ENCODE data around the gene LRTM2.

LRTM2 gene

DNA sequence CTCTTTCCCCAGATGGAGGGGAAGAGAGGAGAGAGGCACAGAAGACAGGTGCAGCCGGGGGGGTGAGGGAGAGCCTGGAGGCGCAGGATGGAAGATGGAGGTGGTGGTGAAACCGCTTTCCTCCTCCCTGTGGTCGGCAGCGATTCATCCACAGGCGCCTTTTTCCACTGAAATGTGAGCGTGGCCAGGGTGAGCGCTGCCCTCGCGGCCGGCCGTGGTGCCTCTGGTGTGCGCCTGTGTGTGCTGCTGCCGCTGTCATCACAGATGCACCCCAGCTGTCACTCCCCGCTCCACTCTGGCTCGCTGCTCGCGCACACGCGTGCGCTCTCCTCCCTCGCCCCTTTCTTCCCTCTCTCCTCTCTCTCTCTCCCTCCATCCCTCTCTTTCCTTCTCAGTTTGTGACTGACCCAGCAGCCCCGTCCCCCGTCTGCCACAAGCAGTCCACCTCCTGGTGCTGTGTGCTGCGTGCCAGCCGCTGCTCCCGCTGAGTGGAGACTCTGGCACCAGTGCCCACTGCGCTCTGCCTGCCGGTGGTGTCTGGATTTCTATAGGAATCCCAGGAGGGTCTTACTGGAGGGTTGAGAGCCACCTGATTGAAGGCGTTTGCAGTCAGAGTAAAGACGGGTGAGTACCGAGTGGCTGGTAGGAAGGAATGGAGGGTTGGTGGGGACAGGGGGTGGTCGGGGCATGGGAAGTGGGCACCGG, at the start of gene LRTM2:
TSS of gene LRTM2 (plus strand) at position 375 of the 705 bp plus-strand sequence. CDS start 7,584 bp downstream, outside the sequence.
- no peak within 1 kb of the TSS for H3K27ac Mint-ChIP-seq
- peaks cover 2% of the 10 kb centered on the region for H3K4me1 Mint-ChIP-seq (ENCODE audit: low read depth)
- no peaks in the 10 kb centered on the region for H3K9me3 Mint-ChIP-seq (ENCODE audit: low read depth)
- H3K36me3 Mint-ChIP-seq, result no peaks in the 10 kb centered on the region
- no peak within 1 kb of the TSS for H3K4me3 Mint-ChIP-seq
- peaks cover 13% of the 10 kb centered on the region for H3K27me3 Mint-ChIP-seq

DNA sequence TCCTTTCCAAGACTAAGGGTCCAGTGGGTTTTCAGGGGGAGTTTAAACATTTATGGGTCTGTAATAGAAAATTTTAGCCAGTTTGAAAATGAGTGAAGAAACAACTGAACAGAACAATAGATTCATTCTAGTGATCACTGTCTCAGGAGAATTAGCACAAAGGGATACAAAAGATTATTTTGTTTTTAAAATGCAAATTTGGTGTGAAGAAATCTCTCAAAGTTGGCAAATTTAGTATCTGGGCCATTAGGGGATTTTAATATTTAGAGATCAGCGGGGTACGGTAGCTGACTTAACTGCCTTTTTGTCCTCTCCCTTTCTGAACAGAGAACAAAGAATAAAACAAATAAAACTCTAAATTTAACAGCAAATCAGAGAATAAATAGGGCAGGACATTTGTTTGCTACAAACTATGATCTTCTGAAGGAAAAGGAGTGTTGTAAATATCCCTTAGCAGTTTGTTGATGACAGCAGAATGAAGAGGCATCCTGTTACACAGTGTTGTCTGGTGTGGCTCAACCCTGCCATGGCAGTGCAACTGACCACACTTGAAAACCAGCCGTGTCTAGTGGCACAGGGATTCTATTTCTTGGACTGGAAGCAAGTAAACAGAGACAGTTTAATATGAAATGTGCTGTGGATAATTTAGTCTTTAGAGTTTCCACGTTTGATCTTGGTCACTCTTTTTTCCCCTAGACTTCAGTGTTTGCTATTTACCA, 46.3 kb upstream of the LRTM2 start:
- Mint-ChIP-seq H3K27ac (peak overlapping the region; percentile 18), H3K4me3 (no peak overlapping the region), H3K36me3 (peaks cover under 1% of the 10 kb centered on the region), H3K4me1 (ENCODE audit: low read depth) (peaks cover 9% of the 10 kb centered on the region), H3K9me3 (ENCODE audit: low read depth) (no peaks in the 10 kb centered on the region), H3K27me3 (no peaks in the 10 kb centered on the region)

DNA sequence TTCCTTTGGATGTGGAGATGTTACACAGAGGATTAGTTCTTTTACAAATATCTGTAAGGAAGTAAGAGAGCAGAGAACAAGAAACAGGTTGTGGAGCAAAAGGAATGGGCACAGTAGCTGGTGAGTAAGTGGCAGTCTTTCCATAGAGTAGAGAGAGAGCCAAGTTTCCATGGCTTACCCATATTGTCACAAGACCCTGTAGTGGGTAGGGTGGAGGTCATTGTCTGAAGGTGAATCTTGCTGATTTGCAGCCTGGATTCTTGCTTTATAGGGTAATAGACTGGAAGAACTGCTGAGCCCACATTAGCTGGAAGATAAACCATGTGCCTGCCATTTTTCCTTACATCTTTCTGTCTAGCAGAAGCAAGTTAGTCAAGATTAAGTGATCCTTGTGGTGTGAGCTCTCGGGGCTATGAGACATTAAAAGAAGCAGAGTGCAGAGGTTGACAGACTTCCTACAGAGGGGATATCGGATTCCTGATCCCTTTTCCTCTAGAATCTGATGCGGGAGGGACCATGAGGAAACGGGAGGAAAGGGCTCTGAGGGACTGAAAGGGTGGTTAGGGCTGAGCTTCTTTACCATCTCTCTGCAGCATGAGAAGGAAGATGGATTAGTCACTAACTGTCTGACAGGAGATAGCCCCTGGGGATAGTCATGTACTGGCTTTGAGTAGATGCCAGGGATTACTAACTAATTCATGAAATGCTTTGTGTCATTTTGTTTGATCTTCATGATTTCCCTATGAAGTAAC, 44.0 kb upstream of the LRTM2 start:
- H3K27ac Mint-ChIP-seq, result no peak overlapping the region
- H3K4me1 Mint-ChIP-seq (ENCODE audit: low read depth), result peaks cover 10% of the 10 kb centered on the region
- H3K4me3 Mint-ChIP-seq, result no peak overlapping the region
- peaks cover 4% of the 10 kb centered on the region for H3K36me3 Mint-ChIP-seq
- H3K27me3 Mint-ChIP-seq, result no peaks in the 10 kb centered on the region
- H3K9me3 Mint-ChIP-seq (ENCODE audit: low read depth), result no peaks in the 10 kb centered on the region

DNA sequence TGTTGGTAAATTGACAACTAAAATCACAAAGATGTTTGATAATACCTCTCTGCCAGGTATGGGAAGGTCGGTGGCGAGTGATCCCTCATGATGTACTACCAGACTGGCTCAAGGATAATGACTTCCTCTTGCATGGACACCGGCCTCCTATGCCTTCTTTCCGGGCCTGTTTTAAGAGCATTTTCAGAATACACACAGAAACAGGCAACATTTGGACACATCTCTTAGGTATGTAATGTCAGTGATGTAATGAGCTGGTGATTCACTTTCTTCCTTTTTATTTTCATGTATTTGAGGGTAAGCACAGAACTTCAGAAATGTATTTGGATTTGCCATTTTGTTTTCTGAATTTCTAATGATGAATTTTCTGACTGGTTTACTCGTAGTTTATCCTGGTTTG, 42.6 kb upstream of the LRTM2 start:
- Mint-ChIP-seq H3K4me3 (no peak overlapping the region), H3K27me3 (no peaks in the 10 kb centered on the region), H3K36me3 (peaks cover 4% of the 10 kb centered on the region), H3K27ac (no peak overlapping the region), H3K4me1 (ENCODE audit: low read depth) (peaks cover 8% of the 10 kb centered on the region), H3K9me3 (ENCODE audit: low read depth) (no peaks in the 10 kb centered on the region)

DNA sequence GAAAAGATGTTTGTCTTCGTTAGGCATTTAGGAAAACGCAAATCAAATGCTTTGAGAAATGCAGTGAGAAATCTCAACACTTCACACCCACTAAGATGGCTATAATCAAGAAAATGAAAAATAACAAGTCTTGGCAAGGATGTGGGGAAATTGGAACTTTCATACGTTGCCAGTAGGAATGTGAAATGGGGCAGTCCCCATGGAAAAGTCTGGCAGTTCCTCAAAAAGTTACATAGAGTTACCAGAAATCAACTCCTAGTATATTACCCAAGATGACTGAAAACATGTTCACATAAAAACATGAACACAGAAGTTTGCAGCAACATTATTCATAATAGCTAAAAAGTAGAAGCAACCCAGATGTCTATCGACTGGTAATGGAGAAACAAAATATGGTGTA, 41.5 kb upstream of the LRTM2 start:
- H3K4me1 Mint-ChIP-seq (ENCODE audit: low read depth), result peaks cover 5% of the 10 kb centered on the region
- H3K27ac Mint-ChIP-seq, result no peak overlapping the region
- H3K9me3 Mint-ChIP-seq (ENCODE audit: low read depth), result no peaks in the 10 kb centered on the region
- H3K36me3 Mint-ChIP-seq, result peaks cover 4% of the 10 kb centered on the region
- H3K27me3 Mint-ChIP-seq, result no peaks in the 10 kb centered on the region
- H3K4me3 Mint-ChIP-seq, result no peak overlapping the region

DNA sequence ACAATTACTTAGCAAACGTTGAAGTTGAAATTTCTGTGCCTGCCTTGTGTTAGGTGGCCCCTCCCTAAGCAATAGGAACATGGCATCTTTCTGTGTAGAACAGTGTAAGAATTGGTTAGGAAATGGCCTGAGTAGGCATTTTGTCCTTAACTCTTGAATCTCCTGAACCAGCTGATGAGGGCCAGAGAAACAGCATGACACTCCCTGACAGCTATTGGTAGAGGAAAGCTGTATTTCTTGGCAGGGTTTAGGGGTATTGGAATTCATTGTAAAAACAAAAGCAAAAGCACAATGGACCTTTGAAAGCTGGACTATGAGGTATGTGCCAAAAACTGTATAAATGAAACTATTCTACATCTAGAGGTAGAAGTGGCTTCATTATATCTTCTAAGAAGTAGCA, 40.6 kb upstream of the LRTM2 start:
- H3K4me3 Mint-ChIP-seq, result no peak overlapping the region
- H3K4me1 Mint-ChIP-seq (ENCODE audit: low read depth), result peaks cover 5% of the 10 kb centered on the region
- no peak overlapping the region for H3K27ac Mint-ChIP-seq
- no peaks in the 10 kb centered on the region for H3K27me3 Mint-ChIP-seq
- peaks cover 4% of the 10 kb centered on the region for H3K36me3 Mint-ChIP-seq
- no peaks in the 10 kb centered on the region for H3K9me3 Mint-ChIP-seq (ENCODE audit: low read depth)

DNA sequence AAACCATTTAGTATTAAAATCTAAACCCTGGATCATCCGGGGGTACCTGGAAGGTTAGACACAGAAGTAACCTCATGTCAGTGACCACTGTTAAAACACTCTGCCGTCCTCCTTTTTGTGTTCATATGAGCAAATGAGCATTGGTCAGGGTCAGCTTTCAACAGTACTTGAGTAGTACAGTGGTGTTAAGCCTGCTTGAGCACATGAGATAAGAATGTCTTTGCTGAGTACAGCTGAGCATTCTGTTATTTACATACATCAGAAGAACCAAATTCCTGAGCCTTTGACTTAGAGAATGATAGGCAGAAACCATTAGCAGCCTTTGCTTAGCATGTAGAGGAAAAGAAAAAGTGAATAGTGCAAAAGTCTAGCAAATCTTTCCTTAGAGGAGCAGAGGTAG, 38.6 kb upstream of the LRTM2 start:
- H3K27ac Mint-ChIP-seq, result no peak overlapping the region
- peaks cover 2% of the 10 kb centered on the region for H3K4me1 Mint-ChIP-seq (ENCODE audit: low read depth)
- H3K4me3 Mint-ChIP-seq, result no peak overlapping the region
- no peaks in the 10 kb centered on the region for H3K9me3 Mint-ChIP-seq (ENCODE audit: low read depth)
- no peaks in the 10 kb centered on the region for H3K27me3 Mint-ChIP-seq
- H3K36me3 Mint-ChIP-seq, result peaks cover 4% of the 10 kb centered on the region

DNA sequence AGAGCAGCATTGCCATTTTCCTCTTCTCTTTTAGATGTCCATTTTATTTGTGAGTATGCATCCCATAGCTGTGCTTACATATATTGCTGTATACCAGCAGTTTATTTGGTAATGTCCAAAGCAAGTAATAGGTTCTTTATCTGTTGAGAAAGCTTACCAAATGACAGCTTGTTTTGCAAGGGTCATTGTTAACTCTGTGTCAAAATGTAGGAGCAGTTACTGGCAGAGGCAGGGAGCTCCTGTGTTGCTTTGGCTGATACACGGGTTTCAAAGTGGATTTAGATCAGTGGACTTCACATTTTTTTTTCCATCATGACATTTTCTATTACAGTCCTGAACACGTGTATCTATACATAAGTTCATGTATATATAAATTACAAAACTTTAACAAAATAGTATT, 38.1 kb upstream of the LRTM2 start:
- H3K27ac Mint-ChIP-seq, result no peak overlapping the region
- no peak overlapping the region for H3K4me3 Mint-ChIP-seq
- no peaks in the 10 kb centered on the region for H3K27me3 Mint-ChIP-seq
- H3K4me1 Mint-ChIP-seq (ENCODE audit: low read depth), result peaks cover 2% of the 10 kb centered on the region
- H3K36me3 Mint-ChIP-seq, result peaks cover 4% of the 10 kb centered on the region
- no peaks in the 10 kb centered on the region for H3K9me3 Mint-ChIP-seq (ENCODE audit: low read depth)

DNA sequence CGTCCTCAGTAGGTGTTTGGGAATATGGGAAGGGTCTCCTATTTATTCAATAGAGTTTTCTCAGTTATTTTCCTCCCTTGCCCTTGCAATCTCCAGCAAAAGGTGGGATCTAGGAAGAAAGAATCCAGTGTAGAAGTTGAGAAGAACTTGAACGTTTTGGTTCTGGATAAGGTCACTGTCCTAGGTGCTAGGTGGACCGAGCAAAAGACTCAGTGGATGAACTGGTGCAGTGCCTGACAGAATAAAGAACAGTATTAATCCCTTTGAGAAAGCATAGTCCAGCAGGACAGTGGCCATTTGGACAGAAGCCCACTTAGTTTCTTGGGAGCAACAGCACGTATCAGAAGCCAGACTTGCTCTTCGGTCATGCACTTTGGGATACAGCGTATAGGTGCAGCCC, 32.7 kb upstream of the LRTM2 start:
- H3K36me3 Mint-ChIP-seq, result no peaks in the 10 kb centered on the region
- H3K4me1 Mint-ChIP-seq (ENCODE audit: low read depth), result peaks cover 13% of the 10 kb centered on the region
- no peak overlapping the region for H3K4me3 Mint-ChIP-seq
- no peaks in the 10 kb centered on the region for H3K9me3 Mint-ChIP-seq (ENCODE audit: low read depth)
- no peaks in the 10 kb centered on the region for H3K27me3 Mint-ChIP-seq
- H3K27ac Mint-ChIP-seq, result no peak overlapping the region

DNA sequence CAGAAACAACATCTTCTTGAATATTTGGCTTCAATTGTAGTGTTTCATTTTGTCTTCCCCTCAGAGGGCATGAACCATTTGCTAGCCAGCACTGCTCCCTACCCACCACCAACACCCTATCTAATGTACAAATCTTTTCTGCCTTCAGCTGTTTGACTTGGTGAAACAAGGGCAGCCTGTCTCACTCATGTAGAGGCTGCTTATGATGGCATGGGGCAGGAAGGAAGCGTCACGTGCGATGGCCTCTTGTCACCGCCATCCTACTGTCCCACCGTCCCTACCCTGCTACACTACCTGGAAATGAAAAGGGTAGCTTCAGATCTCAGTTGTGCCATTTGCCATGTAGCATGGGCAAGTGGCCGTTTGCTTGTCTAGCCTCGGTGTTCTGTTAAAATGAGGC, 29.9 kb upstream of the LRTM2 start:
- H3K4me3 Mint-ChIP-seq, result no peak overlapping the region
- peaks cover 13% of the 10 kb centered on the region for H3K4me1 Mint-ChIP-seq (ENCODE audit: low read depth)
- no peaks in the 10 kb centered on the region for H3K9me3 Mint-ChIP-seq (ENCODE audit: low read depth)
- no peaks in the 10 kb centered on the region for H3K36me3 Mint-ChIP-seq
- no peak overlapping the region for H3K27ac Mint-ChIP-seq
- H3K27me3 Mint-ChIP-seq, result no peaks in the 10 kb centered on the region

DNA sequence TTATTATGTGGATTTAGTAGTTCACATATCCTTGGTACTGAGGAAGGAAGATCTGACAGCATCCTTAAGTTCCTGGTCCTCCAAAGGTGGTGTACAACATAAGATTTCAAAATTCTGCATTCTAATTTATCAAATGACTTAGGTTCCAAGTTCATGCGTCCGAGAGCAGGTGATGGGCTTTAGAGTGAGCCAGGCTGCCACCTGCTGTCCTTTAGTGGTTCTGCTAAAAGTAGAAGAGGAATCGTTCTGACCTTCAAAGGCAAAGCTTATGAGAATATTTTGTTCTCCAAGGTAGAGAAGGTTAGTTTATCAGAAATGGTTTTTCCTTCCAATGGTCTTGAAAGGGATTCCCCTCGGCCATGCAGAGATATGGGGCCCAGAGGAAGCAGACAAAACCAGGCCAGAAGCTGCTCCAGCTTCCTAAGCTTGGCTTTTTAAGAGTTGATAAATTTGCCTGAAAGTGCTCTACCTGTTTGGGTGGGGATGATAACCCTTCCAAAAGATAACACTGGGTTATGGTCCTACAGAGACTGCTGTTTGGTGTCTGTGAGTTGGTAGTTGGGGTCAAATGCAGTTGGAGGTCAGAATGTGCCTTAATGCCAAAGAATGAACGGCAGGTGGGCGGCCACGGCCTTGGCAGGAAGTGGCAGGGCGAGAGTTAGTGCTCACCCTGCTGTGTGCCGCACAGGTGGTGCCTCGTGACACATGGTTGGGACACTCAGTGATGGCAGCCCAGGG, 29.1 kb upstream of the LRTM2 start:
- Mint-ChIP-seq H3K4me1 (ENCODE audit: low read depth) (peaks cover 18% of the 10 kb centered on the region), H3K4me3 (peak overlapping the region; percentile 35), H3K27me3 (no peaks in the 10 kb centered on the region), H3K9me3 (ENCODE audit: low read depth) (no peaks in the 10 kb centered on the region), H3K36me3 (no peaks in the 10 kb centered on the region), H3K27ac (peak overlapping the region; percentile 76)

DNA sequence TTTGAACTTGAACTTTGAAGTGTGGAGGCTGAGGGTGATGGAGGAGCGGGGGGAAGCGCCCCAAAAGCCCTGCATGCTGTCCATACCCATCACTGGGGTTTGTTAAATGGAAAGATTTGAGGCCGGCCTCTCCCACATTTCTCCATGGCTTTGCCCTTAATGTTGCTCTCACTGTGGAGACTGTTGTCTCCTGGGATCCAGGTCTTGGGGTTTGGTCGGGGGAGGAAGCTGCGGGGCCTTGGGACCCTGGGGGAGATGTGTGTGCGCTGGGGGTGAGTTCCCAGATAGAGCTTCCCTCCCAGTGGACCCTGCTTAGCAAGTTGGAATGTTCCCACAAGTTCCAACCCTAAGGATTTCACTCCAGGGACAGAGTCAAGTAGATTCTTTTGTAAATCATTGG, 28.0 kb upstream of the LRTM2 start:
- H3K4me3 Mint-ChIP-seq, result no peak overlapping the region
- peaks cover 18% of the 10 kb centered on the region for H3K4me1 Mint-ChIP-seq (ENCODE audit: low read depth)

DNA sequence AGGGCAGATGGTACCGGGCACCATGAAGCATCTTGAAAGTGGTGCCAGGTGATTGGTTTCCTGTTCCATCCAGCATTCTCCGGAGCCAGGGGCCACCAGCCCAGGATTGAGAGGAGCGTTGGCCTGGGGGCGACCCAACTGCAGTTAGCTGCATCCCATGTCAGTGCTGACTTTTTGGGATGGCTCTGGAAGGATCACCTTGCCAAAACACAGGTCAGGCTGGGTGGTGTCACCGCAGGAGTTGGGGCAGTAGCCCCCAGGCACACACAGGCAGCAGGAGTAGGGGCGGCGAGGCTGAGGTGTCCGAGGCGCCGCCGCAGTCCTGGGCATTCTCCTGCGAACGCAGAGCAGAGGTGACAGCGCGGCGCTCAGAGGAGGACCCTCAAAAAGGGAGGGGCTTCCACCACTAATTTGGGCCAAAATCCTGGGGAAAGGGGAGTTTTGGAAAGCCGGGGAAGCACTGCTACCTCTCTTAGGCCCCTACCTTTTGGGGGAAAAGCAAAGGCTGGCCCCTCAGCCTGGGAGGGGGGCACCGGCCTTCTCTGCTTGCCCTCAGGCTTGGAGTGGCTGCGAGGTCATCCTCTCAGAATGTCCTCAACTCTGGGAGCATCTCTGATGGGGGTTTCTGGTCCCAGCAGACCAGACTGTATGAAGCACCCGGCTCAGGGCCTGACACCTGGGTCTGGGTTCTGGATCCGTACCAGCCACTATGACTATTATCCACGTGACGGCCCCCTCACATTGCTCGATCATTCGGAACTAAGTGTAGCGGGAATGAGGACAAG, 26.7 kb upstream of the LRTM2 start:
- H3K4me3 Mint-ChIP-seq, result no peak overlapping the region
- H3K4me1 Mint-ChIP-seq (ENCODE audit: low read depth), result peaks cover 18% of the 10 kb centered on the region
- H3K27ac Mint-ChIP-seq, result no peak overlapping the region
- H3K36me3 Mint-ChIP-seq, result no peaks in the 10 kb centered on the region
- no peaks in the 10 kb centered on the region for H3K9me3 Mint-ChIP-seq (ENCODE audit: low read depth)
- H3K27me3 Mint-ChIP-seq, result no peaks in the 10 kb centered on the region

More for the DNA sequence above, 28.0 kb upstream of the LRTM2 start:
- Mint-ChIP-seq H3K9me3 (ENCODE audit: low read depth) (no peaks in the 10 kb centered on the region), H3K27ac (peak overlapping the region; percentile 76), H3K27me3 (no peaks in the 10 kb centered on the region), H3K36me3 (no peaks in the 10 kb centered on the region)

DNA sequence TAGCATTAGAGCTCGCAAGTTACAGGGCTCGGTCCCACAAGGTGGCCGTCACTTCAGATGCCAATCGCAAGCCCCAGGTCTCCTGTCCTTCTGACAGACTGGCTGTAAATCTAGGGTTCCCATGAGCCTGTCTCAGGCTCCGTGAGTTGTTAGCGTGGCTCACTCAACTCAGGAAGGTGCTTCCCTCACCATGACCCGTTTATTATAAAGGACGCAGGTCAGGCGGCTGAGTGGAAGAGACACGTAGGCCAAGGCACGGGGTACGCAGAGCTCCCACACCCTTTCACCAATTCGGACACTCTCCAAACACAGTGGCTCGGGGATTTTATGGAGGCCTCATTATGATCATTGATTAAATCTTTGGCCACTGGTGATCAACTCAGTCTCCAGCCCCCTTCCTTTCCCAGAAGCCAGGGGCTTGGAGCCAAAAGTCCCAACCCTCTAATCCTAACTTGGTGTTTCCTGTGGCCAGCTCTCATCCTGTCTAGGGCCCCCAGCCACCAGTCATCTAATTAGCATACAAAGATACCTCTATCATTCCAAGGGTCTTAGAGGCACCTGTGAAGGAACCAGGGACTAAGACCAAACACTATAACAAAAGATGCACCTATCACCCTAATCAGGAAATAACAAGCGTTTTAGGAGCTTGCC, 25.8 kb upstream of the LRTM2 start:
- no peaks in the 10 kb centered on the region for H3K9me3 Mint-ChIP-seq (ENCODE audit: low read depth)
- H3K27me3 Mint-ChIP-seq, result no peaks in the 10 kb centered on the region
- no peak overlapping the region for H3K27ac Mint-ChIP-seq
- H3K4me1 Mint-ChIP-seq (ENCODE audit: low read depth), result peaks cover 20% of the 10 kb centered on the region
- H3K4me3 Mint-ChIP-seq, result no peak overlapping the region
- no peaks in the 10 kb centered on the region for H3K36me3 Mint-ChIP-seq
